Effector CD8-positive, alpha-beta T cell (primary cell): ENCODE data around the gene IL12A.

Source experiments
- DNase-seq: peaks from one replicate; lab custom pipeline; 2025; lab: John Stamatoyannopoulos, UW
- total RNA-seq, 4 experiments: gene quantifications; one replicate each; lab custom pipeline; 2026; lab: John Stamatoyannopoulos, UW

IL12A gene
- 1.3 to 3.8 (median 2.2) reads per million in 4 experiments for total RNA-seq

DNA sequence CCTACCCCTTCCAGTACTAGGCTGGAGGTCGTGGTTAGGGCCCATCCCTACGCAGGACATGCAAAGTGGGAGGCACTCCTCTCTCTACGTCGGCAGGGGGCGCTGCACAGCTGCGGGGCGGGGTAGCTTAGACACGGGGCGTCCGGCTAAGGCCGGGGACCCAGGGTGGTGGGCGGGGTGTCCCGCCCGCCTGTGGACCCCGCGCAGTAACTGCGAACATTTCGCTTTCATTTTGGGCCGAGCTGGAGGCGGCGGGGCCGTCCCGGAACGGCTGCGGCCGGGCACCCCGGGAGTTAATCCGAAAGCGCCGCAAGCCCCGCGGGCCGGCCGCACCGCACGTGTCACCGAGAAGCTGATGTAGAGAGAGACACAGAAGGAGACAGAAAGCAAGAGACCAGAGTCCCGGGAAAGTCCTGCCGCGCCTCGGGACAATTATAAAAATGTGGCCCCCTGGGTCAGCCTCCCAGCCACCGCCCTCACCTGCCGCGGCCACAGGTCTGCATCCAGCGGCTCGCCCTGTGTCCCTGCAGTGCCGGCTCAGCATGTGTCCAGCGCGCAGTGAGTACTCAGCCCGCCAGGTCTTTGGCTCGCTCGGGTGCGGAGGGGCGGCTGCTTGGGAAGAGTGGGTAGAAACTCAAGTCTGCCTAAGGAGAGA, at the start of gene IL12A:
TSS of gene IL12A (plus strand) at position 219 of the 655 bp plus-strand sequence.
- DNase-seq = peak; percentile 74

DNA sequence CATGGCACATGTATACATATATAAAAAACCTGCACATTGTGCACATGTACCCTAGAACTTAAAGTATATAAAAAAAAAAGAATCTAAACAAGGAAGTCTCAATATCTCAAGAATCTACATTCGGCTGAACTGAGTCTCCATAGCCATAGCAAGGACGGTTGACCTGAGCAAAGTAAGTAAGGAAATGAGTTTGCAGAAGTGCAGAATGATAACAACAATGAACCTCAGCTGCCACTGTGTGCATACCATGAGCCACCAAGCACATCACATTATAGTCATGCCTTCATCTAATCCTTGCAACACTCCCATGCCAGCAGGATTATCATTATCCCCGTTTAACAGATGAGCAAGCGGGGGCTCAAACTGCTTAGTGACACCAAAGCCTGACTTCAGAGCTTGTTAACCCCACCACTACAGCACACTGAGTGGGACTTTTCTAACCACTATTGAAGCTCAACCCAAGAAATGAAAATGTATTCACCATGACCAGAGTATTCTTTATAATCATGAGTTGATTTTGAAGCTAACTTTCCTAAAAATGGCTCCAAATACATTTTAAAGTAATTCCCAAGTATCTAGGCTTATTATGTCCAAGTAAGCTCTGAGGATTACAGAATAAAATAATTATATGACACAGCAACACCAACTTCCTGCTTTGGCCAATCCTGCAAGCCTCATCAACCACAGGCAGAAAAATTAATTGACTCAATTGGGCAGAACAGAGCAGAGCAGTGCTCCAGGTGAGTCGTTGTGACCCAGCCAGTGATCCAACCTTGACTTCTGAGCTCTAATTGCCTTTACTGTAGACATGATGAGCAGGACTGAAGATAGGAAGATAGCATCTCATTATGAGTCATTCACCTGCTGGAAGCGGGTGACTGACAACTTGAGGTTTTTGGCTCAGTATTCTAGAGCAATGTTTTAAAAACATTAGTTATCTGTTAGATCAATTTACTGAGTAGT, 47.3 kb upstream of the IL12A start:
- DNase-seq = no peak

DNA sequence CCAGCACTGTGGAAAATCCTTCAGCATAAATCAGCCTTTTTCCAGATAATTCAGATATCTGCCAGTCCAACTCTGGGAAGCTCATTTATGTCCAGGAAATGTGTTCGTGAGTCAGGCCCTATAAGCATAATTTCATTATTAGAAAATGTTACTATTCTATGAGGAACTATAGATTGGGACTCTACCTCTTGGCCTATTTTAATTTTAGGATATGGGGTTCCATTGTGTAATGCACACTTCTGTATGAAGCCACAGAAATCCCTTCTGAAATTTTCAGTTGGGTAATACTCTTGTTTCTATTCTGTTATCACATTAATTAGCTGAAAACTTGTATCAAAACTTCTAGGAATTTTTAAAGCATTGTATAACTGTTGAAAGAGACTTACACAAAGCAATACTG, 43.9 kb upstream of the IL12A start:
- DNase-seq = no peak

DNA sequence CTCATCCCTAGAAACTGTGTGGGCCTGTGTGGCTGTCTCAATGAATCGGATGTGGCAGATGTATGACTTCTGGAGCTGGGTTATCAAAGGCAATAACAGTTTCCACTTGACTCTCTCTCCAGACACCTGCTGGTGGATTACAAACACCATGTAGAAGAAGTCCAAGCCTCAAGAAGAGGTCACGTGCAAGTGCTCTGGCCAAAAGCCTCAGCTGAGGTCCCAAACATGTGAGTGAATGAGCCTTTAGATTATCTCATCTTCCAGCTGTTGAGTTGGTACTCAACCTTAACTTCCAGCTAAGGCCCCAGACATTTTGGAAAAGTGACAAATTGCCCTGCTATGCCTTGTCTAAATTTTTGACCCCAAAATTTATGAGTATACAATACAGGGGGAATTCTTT, 42.7 kb upstream of the IL12A start:
- DNase-seq = no peak

DNA sequence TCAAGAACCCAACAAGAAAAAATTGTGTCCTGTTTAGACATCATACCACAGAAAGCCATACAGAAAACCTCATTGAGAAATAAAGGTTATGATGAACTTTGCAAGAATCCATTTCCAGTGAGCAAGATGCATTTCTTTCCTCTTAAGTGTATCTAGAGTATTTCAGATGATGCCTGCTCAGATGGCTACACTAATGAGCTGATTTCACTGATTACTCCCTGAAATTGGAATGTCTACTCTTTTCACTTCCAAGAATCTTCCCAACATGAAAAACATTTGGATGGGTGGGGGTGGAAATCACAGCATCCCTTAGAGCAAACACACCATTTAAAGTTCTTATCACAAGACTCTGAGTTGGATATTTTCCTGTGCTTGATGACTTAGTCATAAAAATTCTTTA, 41.4 kb upstream of the IL12A start:
- DNase-seq = no peak

DNA sequence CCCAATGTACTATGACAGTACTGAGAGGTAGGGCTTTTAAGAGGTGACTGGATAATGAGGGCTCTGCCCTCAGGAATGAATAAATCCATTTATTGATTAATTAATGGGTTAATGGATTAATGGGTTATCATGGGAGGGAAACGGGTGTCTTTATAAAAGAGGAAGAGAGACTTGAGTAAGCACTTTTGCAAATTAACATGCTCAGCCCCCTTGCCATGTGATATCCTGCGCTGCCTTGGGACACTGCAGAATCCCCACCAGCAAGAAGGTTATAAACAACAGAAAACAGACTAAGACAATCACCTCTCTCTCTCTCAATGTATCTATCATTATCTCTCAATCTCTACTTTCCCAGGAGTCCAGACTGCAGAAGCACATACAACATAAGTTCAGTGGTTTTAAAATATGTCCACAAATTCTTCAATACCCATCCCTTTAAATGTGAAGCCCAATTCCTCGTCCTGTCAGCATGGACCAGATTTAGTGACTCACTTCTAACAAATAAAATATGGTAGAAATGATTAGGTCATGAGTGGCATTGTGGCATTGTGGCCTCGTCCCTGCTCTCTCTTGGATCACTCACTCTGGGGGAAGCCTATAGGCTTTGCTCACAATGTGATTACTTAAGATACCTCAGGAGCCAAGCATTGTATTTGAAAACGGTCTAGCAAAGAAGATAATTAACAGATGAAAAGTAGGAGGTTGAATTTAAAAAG, 40.0 kb upstream of the IL12A start:
- DNase-seq = no peak

DNA sequence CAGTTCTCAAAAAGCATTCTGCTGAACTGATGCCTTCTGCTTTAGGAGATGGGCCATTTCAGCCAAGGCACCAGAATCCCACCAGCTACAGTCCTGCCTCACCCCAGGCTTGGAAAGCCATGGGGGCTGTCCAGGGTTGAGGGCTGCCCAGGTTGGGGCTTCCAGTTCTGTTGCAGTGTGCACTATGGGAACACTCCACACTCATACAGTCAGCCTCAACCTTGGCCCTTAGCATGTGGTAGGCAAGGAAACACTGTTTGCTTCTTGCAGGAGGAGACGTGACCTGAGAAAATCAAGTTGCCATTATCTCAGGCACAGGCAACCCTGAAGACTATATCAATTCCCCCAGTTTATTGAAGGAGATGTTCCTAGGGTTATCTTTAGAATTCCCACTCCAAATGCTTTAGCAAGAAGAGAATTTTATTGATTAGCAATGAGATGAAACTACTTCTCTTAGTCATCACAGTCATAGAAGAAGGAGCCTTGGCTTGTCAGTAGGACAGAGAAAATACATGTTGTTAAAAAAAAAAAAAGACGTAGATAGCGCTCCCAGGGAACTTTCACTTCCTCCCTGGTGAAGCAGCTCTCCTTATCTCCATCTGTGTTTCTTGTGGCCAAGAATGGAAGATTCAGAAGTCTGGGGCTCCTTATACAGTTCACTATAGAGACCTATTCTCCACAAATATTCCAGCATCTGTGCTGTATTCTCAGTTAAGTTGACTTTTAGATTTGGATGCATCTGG, 38.3 kb upstream of the IL12A start:
- DNase-seq = no peak

DNA sequence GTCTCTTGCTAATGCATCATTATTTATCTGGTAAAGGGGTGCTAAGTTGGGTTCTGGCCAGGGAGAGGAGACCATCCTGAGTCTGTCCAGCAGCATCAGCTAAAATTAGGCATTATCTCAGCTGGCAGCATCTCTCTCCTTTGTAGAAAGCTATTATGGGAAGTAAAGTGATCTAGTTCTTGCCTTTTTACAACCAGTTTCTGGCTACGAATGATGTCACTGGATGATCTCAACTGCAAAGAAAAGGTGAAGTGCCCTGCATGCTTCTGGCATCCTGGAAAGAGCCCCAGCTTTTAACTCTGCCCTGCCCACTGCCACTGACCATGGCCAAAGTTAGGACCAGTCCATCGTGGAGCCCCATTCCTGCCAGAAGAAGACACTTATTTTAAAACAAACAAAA, 37.1 kb upstream of the IL12A start:
- no peak for DNase-seq

DNA sequence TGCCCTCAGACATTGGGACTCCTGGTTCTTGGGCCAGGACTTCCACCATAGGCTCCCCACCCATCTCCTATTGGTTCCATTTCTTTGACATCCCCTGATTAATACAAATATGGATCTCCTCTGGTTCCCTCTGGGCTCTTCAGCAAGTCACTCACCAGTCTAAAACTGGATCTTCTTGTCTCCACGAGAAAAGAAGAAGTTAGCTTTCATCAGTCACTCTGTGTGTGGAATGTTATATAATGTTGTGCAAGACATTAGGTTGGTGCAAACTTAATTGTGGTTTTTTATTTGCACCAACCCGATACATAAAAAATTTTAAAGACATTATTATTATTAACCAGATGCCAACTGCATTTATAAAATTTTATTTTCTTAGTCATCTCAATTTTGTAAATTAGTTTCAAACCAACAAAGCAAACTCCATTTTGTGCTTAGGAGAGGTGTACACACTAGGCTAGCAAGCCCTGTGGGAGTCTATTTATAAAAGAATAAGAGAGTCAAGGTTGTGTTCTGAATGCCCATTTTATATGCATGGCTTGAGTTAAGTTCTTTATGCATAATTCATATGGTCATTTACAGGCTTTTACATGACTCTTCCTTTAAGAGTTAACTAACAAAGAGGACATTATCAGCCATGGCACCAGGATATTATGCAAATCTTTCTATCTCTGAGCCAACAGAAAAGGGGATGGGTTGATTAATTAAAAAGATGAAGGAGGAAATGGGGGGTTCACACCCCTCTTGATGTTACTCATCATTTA, 35.1 kb upstream of the IL12A start:
- DNase-seq = no peak

DNA sequence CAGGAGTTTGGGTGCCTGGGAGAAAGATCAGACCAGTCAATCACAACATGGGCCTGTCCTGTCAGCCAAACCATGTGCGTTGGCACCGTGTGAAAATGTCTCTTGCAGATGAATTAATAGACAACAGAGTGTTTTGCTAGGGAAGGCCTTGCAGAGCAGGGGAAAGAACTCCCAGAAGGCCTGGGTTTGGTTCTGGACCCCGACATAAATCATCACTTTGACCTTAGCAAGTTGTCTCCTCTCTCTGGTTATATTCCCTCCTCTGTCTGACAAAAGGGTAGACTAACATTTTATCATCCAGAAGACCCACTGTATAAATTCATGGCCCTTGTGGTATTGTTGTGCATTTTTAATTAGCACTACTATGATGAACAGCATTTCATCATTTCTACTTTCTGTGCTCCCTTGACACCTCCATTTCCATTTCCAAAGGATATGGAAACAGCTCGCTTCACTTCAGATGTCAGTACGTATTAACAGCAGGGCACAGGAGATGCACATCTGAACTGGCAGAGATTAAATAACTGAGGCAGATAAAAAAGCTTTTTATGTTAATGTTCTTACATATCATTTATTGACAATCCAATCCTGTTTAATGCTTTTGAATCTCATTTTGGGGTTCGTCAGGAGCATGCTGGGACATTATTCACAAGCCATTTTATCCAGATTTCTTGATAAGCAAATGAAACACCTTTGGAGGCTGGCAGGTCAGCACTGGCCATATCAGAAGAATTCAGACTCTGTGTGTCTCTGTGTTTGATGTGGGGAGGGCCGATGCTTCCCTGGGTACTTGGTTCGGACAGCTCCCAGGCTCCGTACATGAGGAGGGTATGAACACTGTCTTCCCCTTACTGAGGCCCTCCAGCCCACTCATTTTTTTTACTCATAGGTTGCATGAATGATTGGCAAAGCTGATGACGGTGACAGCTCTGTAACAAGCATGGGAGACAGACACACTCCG, 28.2 kb upstream of the IL12A start:
- DNase-seq = no peak

DNA sequence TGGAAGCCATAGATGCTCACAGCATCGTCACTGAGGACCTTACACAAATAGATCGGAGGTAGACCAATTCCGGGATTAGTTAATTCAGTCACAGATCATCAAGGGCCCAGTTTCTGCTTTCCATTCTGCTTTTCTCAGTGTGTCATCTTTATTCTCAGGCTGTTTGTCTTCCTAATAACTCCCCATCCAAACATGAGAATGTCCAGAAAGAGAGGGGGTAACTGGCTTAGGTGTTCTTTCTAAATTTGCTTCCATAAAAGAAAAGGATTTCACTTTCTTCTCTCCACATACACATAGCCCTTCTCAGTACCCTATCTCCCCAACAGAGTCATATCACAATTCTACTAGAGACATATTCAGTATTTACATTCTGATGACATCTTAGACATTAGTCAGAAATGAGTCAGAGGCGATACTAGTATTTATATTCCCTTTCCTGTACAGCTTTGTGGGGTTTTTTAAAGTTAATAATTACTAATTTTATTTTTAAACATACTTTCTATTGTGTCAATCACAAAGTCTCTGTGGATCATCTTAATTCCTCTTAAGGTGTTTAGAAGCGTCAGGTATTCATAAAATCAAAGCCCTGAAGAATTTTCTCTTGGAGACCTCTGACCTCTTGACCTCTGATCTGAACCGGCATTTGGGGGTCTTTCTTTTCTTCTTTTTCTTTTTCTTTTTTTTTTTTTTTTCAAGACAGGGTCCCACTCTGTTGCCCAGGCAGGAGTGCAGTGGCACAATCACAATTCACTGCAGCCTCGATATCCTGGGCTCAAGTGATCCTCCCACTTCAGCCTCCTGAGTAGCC, 24.3 kb upstream of the IL12A start:
- no peak for DNase-seq

DNA sequence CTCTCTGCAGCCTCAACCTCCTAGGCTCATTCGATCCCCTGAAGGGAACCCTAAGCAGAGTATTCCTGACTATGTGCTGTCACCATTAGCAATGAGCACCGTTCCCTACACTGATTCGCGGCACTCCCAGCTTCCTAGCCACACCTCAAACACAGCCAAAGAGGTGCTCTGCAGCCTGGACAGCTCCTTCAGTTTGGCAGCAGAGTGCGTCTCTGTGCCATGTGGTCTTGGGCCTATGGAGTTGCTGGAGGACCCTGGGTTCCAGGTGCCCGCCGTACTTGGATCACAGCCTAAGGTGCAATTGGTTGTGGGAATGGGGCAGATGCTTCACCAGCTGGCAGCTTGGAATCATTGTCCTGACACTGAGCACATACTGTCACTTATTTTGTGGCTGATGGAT, 17.3 kb upstream of the IL12A start:
- DNase-seq = no peak

DNA sequence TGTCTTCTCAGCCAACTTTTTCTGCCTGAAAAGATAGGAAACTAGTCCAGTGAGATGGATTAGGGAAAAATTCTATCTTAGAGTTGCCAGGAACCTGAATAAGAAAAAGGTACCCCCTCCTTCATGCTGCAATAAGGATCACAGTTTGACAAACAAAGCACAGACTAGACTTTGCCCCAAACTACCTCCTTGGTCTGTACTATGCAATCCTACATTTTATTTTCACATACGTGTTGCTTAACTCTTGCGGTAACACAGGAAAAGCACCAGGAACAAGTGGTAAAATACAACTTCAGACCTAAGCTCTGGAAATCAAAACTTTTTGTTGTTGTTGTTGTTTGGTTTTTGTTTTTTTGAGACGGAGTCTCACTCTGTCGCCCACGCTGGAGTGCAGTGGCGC, 11.3 kb upstream of the IL12A start:
- DNase-seq = no peak

DNA sequence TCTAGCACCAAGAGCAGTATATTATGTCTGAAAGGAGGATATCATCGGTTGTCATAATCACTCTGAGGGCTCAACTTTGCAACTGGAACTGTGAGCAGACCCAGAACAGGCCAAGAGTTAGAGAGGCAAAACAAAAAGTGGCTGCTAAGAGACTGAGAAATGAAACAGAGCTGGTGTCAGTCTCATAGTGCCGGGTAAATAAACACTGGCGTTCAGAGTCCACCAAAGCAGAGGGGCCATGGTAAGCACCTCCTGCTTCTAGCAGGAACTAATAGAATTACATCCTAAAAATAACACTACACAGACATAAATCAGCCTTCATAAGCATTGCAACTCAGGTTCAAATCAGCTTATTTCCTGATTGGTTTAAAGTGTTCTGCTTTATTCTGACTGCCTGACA, 10.3 kb upstream of the IL12A start:
- DNase-seq = no peak

DNA sequence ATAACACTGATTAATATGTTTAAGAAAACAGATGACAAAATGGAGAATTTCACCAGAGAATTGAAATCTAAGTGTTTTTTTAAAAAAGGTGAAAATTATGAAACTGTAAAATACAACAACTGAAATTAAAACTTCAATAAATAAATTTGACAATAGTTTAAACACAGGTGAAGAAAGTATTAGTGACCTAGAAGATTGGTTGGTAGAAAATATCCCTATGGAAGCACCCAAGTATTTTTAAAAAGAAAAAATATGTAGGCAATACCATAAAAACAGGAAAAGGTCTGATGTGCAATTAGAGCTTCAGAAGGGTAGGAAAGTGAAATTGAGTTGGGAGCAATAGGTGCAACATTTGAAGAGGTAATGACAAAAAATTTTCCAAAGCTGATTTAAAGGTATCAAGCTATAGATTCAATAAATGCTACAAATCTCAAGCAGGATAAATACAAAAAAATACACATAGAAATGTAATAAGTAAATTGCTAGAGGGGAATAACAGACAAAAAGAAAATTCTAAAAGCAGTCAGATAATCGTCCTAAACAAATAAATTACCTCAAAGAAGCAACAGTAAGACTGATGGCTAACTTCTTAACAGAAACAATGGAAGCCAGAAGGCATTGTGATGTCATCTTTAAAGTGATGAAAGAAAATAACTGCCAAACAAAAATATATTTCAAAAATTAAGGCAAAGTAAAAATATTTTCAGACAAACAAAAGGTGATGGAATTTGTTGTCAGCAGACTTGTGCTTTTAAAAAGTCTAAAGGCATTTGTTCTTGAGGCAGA, 9.5 kb upstream of the IL12A start:
- DNase-seq = no peak

DNA sequence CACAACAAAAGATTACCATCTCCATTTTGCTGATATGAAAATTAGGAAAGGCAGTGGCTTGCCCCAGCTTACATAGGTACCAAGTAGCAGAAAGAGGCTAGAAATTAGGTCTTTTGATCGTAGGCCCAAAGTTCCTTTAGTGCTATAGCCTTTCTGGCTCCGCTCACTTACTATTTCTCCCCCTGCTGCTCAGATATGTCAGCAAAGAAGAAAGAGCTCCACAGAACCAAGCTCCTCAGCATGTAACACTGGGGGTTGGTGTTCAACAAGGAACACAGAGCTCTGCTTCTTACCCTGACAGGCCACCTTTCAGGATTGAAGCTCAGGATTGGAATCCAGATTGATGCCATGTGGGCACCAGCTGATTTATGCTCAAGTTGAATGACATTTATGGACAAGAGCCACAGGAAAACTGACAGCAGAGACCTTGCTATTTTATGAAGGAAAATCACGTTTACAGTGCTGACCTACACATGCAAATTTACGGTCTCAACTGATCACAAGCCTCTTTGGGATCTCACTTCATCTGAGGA, 6.1 kb upstream of the IL12A start:
- no peak for DNase-seq

DNA sequence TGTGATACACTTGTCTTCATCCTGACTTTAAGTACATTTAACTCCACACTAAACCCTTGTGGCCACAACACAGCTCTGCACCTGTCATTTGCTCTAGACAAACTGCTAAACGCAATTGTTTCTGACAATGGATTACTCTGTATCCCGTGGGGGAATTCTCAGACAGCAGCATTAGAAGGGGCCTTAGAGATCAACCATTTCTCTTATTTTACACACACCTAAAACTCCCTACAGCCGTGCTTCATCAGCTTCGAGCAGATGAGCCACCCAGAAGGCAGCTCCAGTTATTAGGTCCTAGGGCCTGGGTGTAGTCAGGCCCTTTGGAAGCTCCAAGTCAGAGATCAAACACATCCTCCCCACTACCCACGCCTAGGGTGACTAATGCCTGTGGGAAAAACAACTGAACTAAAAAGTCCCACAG, 1.3 kb upstream of the IL12A start:
- DNase-seq = no peak
